B cell (primary cell): ENCODE measurements around the gene DIPK1B.

Experiments
- CTCF ChIP-seq: fragments of 200-600 bp; IDR thresholded peaks from one replicate; pipeline ENCODE4 v1.8.0; 2022; ENCODE audit warnings: antibody characterized with exemption, mild to moderate bottlenecking
- EZH2 ChIP-seq: IDR thresholded peaks from 2 replicates; pipeline ENCODE4 v1.6.1; 2012; ENCODE audit warnings: borderline replicate concordance, low read depth, mild to moderate bottlenecking, moderate library complexity, low read length; ENCODE audit not compliant: insufficient read depth, poor library complexity, severe bottlenecking

GRCh38 chr9:136705564-136705963 lies 6.8 kb upstream of the DIPK1B start:
- TF ChIP-seq CTCF (no peak), EZH2 (no peak)
